ENCODE data around the gene SLC6A11. TPM values are rescaled to one million over a fixed set of nuclear protein-coding genes. Genes with fewer than 3 reads are reported as not detected.

The SLC6A11 gene
- total and polyA plus RNA-seq, 2 experiments from 2014 or later = 0.18 TPM; not detected in 1

GRCh38 chr3:10857235-10857634 is 41.2 kb downstream of the SLC6A11 start:
- H3K4me3 ChIP-seq = no peak overlapping the region
- H3K27ac ChIP-seq = no peak overlapping the region
- no peaks in the 10 kb centered on the region for H3K9me3 ChIP-seq (ENCODE audit: low read depth)
- TF ChIP-seq, protein P1, sequence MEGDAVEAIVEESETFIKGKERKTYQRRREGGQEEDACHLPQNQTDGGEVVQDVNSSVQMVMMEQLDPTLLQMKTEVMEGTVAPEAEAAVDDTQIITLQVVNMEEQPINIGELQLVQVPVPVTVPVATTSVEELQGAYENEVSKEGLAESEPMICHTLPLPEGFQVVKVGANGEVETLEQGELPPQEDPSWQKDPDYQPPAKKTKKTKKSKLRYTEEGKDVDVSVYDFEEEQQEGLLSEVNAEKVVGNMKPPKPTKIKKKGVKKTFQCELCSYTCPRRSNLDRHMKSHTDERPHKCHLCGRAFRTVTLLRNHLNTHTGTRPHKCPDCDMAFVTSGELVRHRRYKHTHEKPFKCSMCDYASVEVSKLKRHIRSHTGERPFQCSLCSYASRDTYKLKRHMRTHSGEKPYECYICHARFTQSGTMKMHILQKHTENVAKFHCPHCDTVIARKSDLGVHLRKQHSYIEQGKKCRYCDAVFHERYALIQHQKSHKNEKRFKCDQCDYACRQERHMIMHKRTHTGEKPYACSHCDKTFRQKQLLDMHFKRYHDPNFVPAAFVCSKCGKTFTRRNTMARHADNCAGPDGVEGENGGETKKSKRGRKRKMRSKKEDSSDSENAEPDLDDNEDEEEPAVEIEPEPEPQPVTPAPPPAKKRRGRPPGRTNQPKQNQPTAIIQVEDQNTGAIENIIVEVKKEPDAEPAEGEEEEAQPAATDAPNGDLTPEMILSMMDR (IDR thresholded peaks at IDR 0.05; ENCODE audit: low read depth, low read length) = no peak
- DNase-seq (ENCODE audit: low read depth in 1 of 2, low spot score in 1 of 2) = no peak
- H3K4me1 ChIP-seq (ENCODE audit: low read depth) = no peaks in the 10 kb centered on the region
- no peaks in the 10 kb centered on the region for H3K36me3 ChIP-seq
- peaks cover 3% of the 10 kb centered on the region for H3K27me3 ChIP-seq

- TF ChIP-seq, protein P1 (IDR thresholded peaks at IDR 0.05; ENCODE audit: low read depth, low read length) = no peak
- H3K27me3 ChIP-seq = peaks cover 3% of the 10 kb centered on the region
- no peak for DNase-seq (ENCODE audit: low read depth in 1 of 2, low spot score in 1 of 2)
Measured at GRCh38 chr3:10858091-10858490, 42.1 kb downstream of the SLC6A11 start.

DNA sequence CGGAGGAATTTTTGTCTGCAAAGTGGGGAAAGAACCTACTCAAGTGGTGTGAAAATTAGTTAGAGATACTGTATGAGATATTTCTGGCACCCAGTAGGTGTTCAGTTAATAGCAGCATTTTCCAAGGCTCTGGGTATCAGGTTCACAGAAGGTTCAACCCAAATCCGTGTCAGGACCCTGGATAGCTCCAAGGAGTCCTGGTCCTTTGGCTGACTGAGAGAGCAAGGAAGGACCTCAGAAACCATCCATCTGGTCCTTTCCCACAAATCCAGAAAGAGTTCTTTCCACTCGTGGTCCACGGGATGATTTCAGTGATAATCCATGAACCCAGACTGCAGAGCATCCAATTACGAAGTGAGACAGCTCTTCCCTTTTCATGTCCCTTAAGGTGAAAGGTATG is 51.4 kb downstream of the SLC6A11 start:
- Histone ChIP-seq H3K9me3 (ENCODE audit: low read depth) (no peaks in the 10 kb centered on the region), H3K36me3 (no peaks in the 10 kb centered on the region), H3K4me1 (ENCODE audit: low read depth) (no peaks in the 10 kb centered on the region), H3K27ac (no peak overlapping the region), H3K27me3 (peaks cover 21% of the 10 kb centered on the region), H3K4me3 (no peak overlapping the region)
- peak; percentile 28 to 75 for DNase-seq (ENCODE audit: low read depth in 1 of 2, low spot score in 1 of 2)
- TF ChIP-seq, protein P1 (IDR thresholded peaks at IDR 0.05; ENCODE audit: low read depth, low read length) = no peak

More at GRCh38 chr3:10858091-10858490, 42.1 kb downstream of the SLC6A11 start:
- H3K4me1 ChIP-seq (ENCODE audit: low read depth) = no peaks in the 10 kb centered on the region
- H3K27ac ChIP-seq = no peak overlapping the region
- no peak overlapping the region for H3K4me3 ChIP-seq
- no peaks in the 10 kb centered on the region for H3K36me3 ChIP-seq
- no peaks in the 10 kb centered on the region for H3K9me3 ChIP-seq (ENCODE audit: low read depth)

DNA sequence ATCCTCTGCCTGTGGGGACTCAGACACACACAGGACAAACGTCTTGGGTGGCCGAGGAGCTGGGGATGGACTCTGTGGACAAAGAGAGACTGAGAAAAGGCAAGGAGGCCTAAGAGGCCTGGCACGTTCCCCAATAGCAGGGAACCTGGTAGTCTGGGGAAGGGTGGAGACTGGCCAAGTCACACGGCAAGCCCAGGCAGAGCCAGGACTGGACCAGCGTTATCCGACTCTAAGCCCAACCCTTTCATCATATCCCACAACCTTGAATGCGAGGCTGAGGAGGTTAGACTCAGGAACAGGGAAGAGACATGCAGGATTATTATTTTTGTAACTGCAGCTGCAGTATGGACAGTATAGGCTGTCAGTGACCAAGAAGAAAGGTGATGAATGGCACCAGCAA is 53.4 kb downstream of the SLC6A11 start:
- Histone ChIP-seq H3K27ac (no peak overlapping the region), H3K36me3 (no peaks in the 10 kb centered on the region), H3K27me3 (peaks cover 36% of the 10 kb centered on the region), H3K9me3 (ENCODE audit: low read depth) (no peaks in the 10 kb centered on the region), H3K4me3 (no peak overlapping the region), H3K4me1 (ENCODE audit: low read depth) (no peaks in the 10 kb centered on the region)
- DNase-seq (ENCODE audit: low read depth in 1 of 2, low spot score in 1 of 2) = no peak
- TF ChIP-seq, protein P1 (IDR thresholded peaks at IDR 0.05; ENCODE audit: low read depth, low read length) = no peak

DNA sequence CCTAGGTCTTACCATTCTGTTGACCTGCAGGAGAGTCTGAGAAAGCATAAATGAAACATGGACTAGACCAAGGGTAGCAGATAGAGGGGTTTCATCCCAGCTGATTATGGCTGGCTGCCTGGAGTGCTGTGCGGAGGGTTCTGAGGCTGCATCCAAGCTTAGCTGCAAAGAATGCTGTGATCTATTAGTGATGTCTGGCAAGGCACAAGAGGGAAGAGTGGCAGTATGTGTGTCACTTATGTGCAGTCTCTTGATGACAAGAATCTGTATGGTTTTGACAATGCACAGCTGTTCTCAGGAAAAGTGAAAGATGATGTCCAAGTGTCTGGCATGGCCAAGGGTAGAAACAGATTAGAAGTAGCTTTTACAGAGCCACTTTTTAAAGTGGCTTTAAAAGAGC is 54.3 kb downstream of the SLC6A11 start:
- Histone ChIP-seq H3K9me3 (ENCODE audit: low read depth) (no peaks in the 10 kb centered on the region), H3K4me1 (ENCODE audit: low read depth) (no peaks in the 10 kb centered on the region), H3K27ac (no peak overlapping the region), H3K27me3 (peaks cover 41% of the 10 kb centered on the region), H3K4me3 (no peak overlapping the region), H3K36me3 (no peaks in the 10 kb centered on the region)
- TF ChIP-seq, protein P1 (IDR thresholded peaks at IDR 0.05; ENCODE audit: low read depth, low read length) = no peak
- DNase-seq (ENCODE audit: low read depth in 1 of 2, low spot score in 1 of 2) = no peak

GRCh38 chr3:10873415-10873814 is 57.4 kb downstream of the SLC6A11 start:
- no peak overlapping the region for H3K4me3 ChIP-seq
- peaks cover 51% of the 10 kb centered on the region for H3K27me3 ChIP-seq
- H3K4me1 ChIP-seq (ENCODE audit: low read depth) = no peaks in the 10 kb centered on the region
- H3K9me3 ChIP-seq (ENCODE audit: low read depth) = no peaks in the 10 kb centered on the region
- DNase-seq (ENCODE audit: low read depth in 1 of 2, low spot score in 1 of 2) = no peak
- H3K36me3 ChIP-seq = no peaks in the 10 kb centered on the region
- TF ChIP-seq, protein P1 (IDR thresholded peaks at IDR 0.05; ENCODE audit: low read depth, low read length) = no peak
- no peak overlapping the region for H3K27ac ChIP-seq

Data from cardiac muscle cell (in vitro differentiated cells and primary cell).